ENCODE results near the gene MTUS2.

MTUS2 gene

GRCh38 chr13:28820099-28821051 lies at the start of gene MTUS2:
MTUS2 (plus strand) TSS chr13:28820339.
- peak in 1 of 2 experiments; percentile 42 for DNase-seq

- DNase-seq, result no peak
These were observed 41.6 kb upstream of the MTUS2 start for GRCh38 chr13:28778308-28779215.

DNA sequence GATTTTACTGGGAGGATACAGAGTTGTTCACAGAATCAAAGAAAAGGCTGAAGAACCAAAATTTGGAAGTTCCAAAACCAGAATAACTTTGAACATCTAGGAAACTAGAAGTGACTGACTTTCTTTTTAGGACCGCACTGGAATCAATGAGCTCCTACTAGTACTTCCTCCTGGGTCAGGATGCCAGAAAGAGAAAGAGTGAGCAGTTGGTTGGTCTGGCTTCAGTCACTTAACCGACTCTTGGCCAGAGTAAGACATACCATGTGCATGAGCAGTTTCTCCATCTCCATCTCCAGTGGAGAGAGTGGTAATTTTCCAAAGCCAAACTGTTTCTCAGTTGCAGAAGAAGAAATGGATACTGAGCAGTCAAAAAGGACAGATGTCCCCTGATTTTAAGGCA lies 27.1 kb upstream of the MTUS2 start:
- DNase-seq, result no peak

DNA sequence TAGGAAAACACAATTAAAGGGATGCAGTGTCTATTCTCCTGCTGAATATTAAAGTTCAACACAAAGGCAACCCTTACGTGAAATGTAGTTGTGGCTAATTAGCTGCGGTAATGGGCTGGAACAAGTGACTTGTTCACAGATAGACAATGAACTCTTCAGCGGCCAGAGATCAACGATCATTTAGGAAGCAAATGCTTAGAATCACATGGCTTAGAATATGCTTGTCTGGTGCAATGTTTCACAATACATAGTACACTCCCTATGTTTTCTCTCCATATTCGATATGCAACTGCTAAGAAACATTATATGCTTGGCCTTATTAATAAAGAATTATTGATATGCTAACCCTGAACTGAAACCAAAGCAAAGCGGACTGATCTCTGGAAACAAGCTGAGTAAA lies 25.7 kb upstream of the MTUS2 start:
- DNase-seq, result no peak

DNA sequence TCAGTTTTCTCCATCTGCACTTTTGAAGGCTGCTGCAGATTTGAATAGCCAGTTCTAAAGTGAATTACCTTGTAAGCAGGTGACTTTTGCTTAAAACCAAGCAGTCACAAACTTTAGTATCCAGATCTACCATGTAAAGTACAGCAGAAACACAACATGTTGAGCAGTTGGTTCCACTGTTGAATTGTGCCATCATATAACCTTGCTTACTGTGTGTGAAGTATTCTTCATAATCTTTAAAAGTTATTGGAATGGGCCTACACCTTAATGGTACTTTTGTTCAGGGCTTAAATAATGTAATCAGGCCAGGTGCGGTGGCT lies 23.2 kb upstream of the MTUS2 start:
- DNase-seq, result no peak

DNA sequence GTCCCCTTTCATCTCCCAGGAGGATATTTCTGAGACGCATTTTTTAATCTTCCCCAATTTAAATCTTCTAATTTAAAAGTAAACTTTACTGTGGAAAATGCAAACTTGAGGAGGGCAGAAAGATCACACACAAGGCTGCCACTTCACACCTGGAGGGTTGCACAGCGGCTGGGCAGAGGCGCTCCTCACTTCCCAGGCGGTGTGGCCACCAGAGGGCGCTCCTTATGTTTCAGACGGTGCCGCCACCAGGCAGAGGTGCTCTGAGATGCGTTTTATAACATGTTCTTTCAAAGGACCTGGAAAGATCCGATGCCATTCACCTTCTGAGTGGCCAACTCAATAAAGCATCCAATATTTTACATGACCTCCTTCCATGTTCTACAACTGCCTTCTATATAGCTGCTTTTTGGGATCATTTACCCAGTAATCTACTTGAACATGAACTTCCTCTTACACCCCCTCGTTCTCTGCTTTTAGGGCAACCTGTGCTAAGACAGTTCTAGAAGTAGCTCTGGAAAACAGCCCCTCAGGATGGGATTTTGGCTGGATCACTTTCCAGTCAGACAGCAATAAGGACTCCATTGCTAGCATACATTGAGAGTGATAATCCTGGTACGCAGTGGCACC lies 14.8 kb upstream of the MTUS2 start:
- DNase-seq, result no peak

DNA sequence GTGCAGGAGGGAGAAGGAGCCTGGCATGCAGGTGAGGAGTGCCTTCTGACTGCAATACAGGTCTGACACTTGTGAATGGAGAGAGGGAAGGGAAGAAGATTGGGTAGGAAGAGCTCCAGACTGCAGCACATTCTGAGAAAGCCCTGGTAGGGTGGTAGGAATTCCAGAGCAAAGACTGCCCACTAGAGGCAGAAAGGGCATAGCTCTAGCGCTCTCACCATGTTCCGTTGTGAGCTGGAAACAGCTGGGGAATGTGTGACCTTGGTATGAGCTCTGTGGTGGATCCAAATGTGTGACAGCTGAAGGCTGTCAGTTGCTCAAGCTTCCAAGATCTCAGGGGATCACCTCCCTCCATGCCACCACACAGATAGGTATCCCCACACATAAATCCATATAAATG lies 2.9 kb upstream of the MTUS2 start:
- no peak for DNase-seq

DNA sequence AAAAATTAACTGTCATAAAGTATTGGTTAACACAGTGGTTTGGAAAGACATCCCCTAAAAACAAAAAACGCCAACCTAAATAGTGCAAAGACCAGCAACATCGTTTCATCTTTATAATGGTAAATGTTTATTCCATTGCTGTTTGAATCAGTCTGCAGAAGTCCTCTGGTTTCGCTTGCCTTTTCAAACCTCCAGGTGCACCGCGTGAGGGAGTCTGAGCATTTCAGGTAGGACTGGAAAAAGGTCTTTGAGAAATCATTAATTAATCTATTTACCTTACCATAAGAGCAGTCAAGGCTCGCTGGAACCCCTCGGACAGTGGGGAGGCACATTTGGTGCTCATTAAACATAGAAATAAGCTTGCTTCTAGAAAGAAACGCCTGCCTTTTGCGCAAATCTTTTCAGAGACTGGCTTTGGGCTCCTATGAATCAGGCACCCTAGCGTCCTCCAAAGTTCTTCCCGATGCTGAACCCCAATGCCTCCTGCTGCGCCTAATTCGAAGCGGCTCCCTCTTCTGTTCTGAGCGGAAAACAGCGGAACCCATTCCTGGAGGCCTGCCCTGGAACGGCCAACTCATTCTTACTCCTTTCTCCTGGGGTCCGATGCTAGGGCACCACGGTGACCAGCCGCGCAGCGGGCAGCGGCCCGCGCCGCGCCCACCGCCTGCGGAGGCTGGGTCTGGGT lies 951 bp upstream of the MTUS2 start:
- DNase-seq, result peak in 1 of 2 experiments; percentile 59

- DNase-seq, result peak; percentile 66 to 87
These were observed 422 bp upstream of the MTUS2 start for GRCh38 chr13:28819735-28820098.

- no peak for DNase-seq
These were observed 2.0 kb downstream of the MTUS2 start for GRCh38 chr13:28822151-28822550.

- no peak for DNase-seq
These were observed 2.7 kb downstream of the MTUS2 start for GRCh38 chr13:28822801-28823200.

DNA sequence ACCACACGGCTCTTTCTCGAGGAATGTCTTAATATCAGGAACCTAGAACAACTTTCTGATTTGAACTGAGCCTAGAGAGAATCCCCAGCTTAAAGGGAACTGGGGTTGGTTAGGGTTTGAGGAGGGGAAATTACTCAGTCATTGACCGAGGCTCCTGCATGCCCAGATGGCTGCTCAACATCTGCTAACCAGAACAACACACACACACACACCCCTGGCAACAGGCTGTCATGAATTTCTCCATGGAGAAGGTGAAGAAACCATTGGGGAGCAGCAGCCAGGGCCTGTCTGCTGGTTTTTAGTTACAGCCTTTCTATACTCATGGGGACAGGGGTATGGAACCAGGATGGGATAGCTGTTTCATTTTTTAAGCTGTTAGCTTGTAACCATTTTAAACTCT lies 5.2 kb downstream of the MTUS2 start:
- DNase-seq, result no peak

GRCh38 chr13:28826368-28826767 lies 6.2 kb downstream of the MTUS2 start:
- DNase-seq, result no peak

GRCh38 chr13:28830580-28830979 lies 10.4 kb downstream of the MTUS2 start:
- peak in 1 of 2 experiments; percentile 13 for DNase-seq

DNA sequence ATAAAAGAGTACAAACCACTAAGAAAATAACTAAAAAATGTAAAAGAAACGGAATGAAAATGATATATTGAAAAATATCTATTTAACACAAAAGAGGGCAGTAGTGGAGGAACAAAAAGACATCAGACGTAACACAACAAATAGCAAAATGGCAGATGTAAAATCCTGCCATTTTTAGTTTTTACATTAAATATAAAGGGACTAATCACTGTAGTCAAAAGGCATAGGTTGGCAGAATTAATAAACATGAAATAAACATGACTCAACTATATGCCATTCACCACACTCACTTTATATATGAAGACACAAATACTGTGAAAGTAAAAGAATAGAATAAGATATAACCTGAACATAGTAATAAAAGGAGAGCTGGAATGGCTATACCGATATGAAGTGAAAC lies 11.0 kb downstream of the MTUS2 start:
- DNase-seq, result no peak

DNA sequence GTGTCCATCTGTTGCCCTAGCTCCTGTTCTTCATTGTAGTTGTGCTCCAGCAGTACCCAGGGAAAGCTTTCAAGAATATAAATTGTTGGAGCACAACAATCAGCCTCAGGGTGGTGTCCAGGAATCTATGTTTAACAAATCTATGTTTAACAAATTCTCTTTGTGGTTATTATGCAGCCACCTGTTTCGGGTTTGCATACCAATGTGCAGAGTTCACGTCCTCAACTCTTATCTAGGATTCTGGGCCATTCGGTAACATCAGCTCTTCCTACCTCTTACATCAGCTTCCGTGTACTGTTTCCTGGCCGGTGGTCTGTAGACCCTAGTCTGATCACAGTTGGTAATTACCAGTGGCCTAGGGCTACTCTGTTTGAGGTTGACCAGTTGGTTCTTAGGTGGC lies 17.0 kb downstream of the MTUS2 start:
- DNase-seq, result no peak

DNA sequence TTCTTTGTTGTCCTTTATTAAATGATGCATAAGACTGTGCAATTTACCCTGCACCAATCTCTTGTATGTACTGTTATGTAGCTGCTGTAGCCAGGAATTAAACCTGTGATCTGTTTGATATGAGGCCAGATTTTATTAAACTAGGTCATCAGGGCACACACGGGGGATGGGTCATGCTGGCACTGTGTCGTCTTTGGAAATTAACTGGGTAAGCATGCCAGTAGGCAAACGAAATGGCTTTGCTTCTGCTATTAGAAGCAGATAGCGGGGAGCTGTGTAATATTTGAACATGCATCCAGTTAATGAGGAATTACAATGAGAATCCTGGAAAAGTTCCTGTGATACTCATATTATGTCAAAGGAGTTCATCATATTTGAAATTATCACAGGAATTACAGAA lies 23.5 kb downstream of the MTUS2 start:
- DNase-seq, result no peak

DNA sequence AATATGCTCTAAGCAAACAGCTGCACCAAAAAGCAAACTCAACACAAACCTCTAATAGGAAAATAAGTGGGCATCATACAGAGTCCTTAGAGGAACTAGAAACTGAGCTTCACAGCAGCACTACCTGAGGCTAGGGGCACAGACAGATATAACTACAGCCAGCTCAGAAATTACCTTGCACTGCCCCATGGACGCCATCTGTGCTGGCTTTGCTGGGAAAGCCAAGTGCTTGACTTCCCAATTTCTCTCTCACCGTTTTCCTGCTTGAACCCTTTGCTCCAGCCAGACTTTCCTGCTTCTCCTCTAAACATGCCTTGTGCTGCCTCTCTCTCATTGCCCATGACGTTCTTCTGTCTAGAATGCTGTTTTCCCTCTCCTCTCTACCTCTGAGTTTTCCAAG lies 29.3 kb downstream of the MTUS2 start:
- DNase-seq, result no peak

DNA sequence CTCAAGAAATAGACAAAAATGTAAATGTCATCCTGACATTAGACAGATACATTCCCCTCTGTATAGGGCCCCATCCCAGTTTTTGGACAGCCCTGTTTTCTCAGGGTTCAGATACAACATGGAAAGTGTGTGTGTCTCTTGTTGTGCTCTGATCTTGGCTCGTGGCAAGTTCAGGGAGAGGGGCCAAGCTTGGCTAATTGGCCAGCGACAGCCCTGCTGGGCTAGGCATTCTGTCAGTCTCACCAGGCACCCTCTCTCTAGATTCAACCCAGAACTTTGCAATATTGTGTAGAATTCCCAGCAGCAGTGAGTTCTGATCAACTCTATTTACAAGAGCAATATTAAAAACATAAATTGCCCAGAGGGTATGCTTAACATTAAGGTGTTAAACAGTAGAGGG lies 30.1 kb downstream of the MTUS2 start:
- DNase-seq, result no peak

- no peak for DNase-seq
These were observed 31.3 kb downstream of the MTUS2 start for GRCh38 chr13:28851422-28851821.

GRCh38 chr13:28854657-28855056 lies 34.5 kb downstream of the MTUS2 start:
- DNase-seq, result no peak

- DNase-seq, result no peak
These were observed 36.1 kb downstream of the MTUS2 start for GRCh38 chr13:28856287-28856686.

GRCh38 chr13:28859069-28859468 lies 38.9 kb downstream of the MTUS2 start:
- no peak for DNase-seq
